Peyer's patch (tissue), 4 donors: Measurements from ENCODE around the gene RHEBL1.

ENCODE experiments used
- POLR2A ChIP-seq, 2 donors: fragments of 450-650 bp; IDR thresholded peaks; one replicate each; pipeline ENCODE4 v1.5.1; 2017; ENCODE audit warnings: antibody characterized with exemption in 2 of 2, mild to moderate bottlenecking in 2 of 2, moderate library complexity in 2 of 2
- TF ChIP-seq, protein P1 (sequence below), 6 experiments: fragments of 450-650 bp in 4 of 6; fragments of 200-600 bp in 2 of 6; sonication (generic) in 1 of 6; IDR thresholded peaks; one replicate each; pipeline ENCODE4 v1.5.1; 2017 to 2019; ENCODE audit warnings: antibody characterized with exemption in 6 of 6, mild to moderate bottlenecking in 3 of 6, moderate library complexity in 1 of 6

DNA sequence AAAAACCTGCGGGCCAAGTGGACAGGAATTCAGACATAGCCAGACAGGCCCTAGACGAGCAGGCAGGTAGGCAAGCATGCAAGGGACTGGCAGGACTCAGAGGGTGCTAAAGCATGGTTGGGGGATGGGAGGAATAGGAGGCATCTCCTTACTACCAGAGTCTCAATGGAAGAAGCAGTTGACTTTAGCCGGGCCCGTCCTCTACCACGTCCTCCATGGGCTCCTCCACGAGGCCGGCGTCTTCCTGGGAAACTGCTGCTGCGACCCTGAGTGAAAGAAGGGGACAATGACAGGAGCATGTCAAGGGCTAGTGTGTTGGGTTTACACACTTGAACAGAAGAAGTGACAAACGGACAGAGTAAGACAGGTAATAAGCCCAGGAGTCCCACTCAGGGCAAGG, 20.8 kb downstream of the RHEBL1 start:
- TF ChIP-seq POLR2A (IDR thresholded peaks at IDR 0.05), result no peak
- TF ChIP-seq, protein P1, sequence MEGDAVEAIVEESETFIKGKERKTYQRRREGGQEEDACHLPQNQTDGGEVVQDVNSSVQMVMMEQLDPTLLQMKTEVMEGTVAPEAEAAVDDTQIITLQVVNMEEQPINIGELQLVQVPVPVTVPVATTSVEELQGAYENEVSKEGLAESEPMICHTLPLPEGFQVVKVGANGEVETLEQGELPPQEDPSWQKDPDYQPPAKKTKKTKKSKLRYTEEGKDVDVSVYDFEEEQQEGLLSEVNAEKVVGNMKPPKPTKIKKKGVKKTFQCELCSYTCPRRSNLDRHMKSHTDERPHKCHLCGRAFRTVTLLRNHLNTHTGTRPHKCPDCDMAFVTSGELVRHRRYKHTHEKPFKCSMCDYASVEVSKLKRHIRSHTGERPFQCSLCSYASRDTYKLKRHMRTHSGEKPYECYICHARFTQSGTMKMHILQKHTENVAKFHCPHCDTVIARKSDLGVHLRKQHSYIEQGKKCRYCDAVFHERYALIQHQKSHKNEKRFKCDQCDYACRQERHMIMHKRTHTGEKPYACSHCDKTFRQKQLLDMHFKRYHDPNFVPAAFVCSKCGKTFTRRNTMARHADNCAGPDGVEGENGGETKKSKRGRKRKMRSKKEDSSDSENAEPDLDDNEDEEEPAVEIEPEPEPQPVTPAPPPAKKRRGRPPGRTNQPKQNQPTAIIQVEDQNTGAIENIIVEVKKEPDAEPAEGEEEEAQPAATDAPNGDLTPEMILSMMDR (IDR thresholded peaks at IDR 0.05), result no peak
